Nephron (organoid): ENCODE measurements around the gene POU6F2.

Experiments
- H3K27ac Mint-ChIP-seq, 3 experiments: 2 replicates each; pipeline ENCODE4 v1.8.0; 2020; ENCODE audit warnings: mixed read lengths in 3 of 3, mild to moderate bottlenecking in 2 of 3, moderate library complexity in 1 of 3
- H3K27me3 Mint-ChIP-seq: 2 replicates; pipeline ENCODE4 v1.8.0; 2021; ENCODE audit warnings: low read depth, mild to moderate bottlenecking, moderate library complexity, mixed read lengths
- H3K36me3 Mint-ChIP-seq: 2 replicates; pipeline ENCODE4 v1.8.0; 2020; ENCODE audit warnings: low read depth, mixed read lengths
- H3K4me1 Mint-ChIP-seq: 2 replicates; pipeline ENCODE4 v1.8.0; 2020; ENCODE audit warnings: mixed read lengths
- H3K4me3 Mint-ChIP-seq, 3 experiments: 2 replicates each; pipeline ENCODE4 v1.8.0; 2020; ENCODE audit warnings: mild to moderate bottlenecking in 3 of 3, mixed read lengths in 3 of 3, moderate library complexity in 2 of 3
- H3K9me3 Mint-ChIP-seq: 2 replicates; pipeline ENCODE4 v1.8.0; 2020; ENCODE audit warnings: mixed read lengths
- TF ChIP-seq, protein P1 (sequence below), 3 experiments: fragments of 200-600 bp; sonication (generic); IDR thresholded peaks; one replicate each; pipeline ENCODE4 v1.5.0; 2021; ENCODE audit warnings: antibody characterized with exemption in 3 of 3; ENCODE audit not compliant: unreplicated experiment in 3 of 3

The POU6F2 gene

DNA sequence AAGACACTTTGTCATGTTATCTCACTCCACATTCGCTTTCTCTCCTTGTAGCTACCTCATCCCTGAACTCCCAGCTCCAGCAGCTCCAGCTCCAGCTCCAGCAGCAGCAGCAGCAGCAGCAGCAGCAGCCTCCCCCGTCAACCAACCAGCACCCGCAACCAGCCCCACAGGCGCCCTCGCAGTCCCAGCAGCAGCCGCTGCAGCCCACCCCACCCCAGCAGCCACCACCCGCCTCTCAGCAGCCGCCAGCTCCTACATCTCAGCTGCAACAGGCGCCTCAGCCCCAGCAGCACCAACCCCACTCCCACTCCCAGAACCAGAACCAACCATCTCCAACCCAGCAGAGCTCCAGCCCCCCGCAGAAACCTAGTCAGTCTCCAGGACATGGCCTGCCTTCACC lies 361.9 kb downstream of the POU6F2 start:
- TF ChIP-seq, protein P1, sequence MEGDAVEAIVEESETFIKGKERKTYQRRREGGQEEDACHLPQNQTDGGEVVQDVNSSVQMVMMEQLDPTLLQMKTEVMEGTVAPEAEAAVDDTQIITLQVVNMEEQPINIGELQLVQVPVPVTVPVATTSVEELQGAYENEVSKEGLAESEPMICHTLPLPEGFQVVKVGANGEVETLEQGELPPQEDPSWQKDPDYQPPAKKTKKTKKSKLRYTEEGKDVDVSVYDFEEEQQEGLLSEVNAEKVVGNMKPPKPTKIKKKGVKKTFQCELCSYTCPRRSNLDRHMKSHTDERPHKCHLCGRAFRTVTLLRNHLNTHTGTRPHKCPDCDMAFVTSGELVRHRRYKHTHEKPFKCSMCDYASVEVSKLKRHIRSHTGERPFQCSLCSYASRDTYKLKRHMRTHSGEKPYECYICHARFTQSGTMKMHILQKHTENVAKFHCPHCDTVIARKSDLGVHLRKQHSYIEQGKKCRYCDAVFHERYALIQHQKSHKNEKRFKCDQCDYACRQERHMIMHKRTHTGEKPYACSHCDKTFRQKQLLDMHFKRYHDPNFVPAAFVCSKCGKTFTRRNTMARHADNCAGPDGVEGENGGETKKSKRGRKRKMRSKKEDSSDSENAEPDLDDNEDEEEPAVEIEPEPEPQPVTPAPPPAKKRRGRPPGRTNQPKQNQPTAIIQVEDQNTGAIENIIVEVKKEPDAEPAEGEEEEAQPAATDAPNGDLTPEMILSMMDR (IDR thresholded peaks at IDR 0.05; ENCODE audit: unreplicated experiment in 3 of 3) = no peak
- H3K27ac Mint-ChIP-seq = no peak overlapping the region
- peaks cover 23% of the 10 kb centered on the region for H3K27me3 Mint-ChIP-seq
- H3K4me3 Mint-ChIP-seq = no peak overlapping the region
- H3K36me3 Mint-ChIP-seq = no peaks in the 10 kb centered on the region
- H3K9me3 Mint-ChIP-seq = no peaks in the 10 kb centered on the region
- H3K4me1 Mint-ChIP-seq = no peaks in the 10 kb centered on the region

DNA sequence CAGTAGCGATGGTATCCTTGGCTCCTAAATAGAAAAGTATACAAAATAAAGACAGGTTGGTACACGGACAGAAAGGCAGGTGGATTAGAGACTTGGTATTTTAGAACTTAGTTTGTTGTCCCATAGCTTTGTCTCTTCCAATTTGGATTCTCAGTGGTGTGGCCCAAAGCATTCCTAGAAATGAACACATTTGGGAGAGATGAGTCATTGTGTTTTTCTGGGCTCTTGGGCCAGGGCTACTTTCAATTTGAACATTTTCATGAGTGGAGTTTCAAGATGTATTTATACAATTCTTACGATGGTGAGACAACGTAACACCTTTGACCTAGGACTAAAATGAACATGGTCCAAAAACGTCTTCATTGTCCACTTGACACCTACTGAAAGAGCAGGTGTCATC lies 363.4 kb downstream of the POU6F2 start:
- no peaks in the 10 kb centered on the region for H3K36me3 Mint-ChIP-seq
- peaks cover 19% of the 10 kb centered on the region for H3K27me3 Mint-ChIP-seq
- H3K4me3 Mint-ChIP-seq = no peak overlapping the region
- H3K4me1 Mint-ChIP-seq = no peaks in the 10 kb centered on the region
- TF ChIP-seq, protein P1 (IDR thresholded peaks at IDR 0.05; ENCODE audit: unreplicated experiment in 3 of 3) = no peak
- H3K27ac Mint-ChIP-seq = no peak overlapping the region
- H3K9me3 Mint-ChIP-seq = no peaks in the 10 kb centered on the region

DNA sequence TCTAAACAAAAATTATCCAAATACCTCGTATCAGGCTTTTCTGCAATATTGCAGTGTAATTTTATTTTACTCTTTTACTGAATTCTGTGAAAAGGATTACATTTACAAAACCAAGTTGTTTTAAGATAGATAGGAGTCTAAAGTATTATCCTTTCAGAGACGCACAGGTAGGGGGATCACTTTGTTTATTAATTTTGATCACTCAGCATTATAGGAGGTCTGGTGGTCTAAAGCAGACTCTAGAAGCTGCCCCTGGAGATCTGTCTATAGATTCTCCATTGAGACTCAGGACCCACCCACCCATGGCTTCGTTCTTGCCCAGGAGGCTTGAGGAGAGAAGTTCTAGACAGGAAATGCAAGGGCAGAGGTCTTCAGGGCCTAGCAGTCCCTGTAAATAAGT lies 365.1 kb downstream of the POU6F2 start:
- no peak overlapping the region for H3K27ac Mint-ChIP-seq
- no peaks in the 10 kb centered on the region for H3K9me3 Mint-ChIP-seq
- TF ChIP-seq, protein P1 (IDR thresholded peaks at IDR 0.05; ENCODE audit: unreplicated experiment in 3 of 3) = no peak
- H3K4me3 Mint-ChIP-seq = no peak overlapping the region
- H3K4me1 Mint-ChIP-seq = no peaks in the 10 kb centered on the region
- H3K36me3 Mint-ChIP-seq = no peaks in the 10 kb centered on the region
- peaks cover 24% of the 10 kb centered on the region for H3K27me3 Mint-ChIP-seq

- Mint-ChIP-seq H3K27me3 (peaks cover 50% of the 10 kb centered on the region), H3K9me3 (no peaks in the 10 kb centered on the region), H3K4me1 (peaks cover 17% of the 10 kb centered on the region), H3K4me3 (no peak overlapping the region), H3K27ac (no peak overlapping the region), H3K36me3 (no peaks in the 10 kb centered on the region)
- TF ChIP-seq, protein P1 (IDR thresholded peaks at IDR 0.05; ENCODE audit: unreplicated experiment in 3 of 3) = no peak
Observed at GRCh38 chr7:39349452-39350123, 371.9 kb downstream of the POU6F2 start.

- Mint-ChIP-seq H3K27me3 (peaks cover 55% of the 10 kb centered on the region), H3K36me3 (no peaks in the 10 kb centered on the region), H3K4me3 (peak overlapping the region in 1 of 3 experiments; percentile 45), H3K4me1 (peaks cover 17% of the 10 kb centered on the region), H3K27ac (peak overlapping the region in 2 of 3 experiments; percentile 39 to 85), H3K9me3 (no peaks in the 10 kb centered on the region)
- TF ChIP-seq, protein P1 (IDR thresholded peaks at IDR 0.05; ENCODE audit: unreplicated experiment in 3 of 3) = peak in 2 of 3 experiments; percentile 11 to 27
Observed at GRCh38 chr7:39353615-39354376, 376.1 kb downstream of the POU6F2 start.
